Epithelial cell of esophagus (primary cell): ENCODE measurements around the gene HOXB5.

Source experiments
- DNase-seq: peaks from one replicate; pipeline ENCODE4 v3.0.0; 2010; ENCODE audit warnings: low read depth
- H3K4me3 ChIP-seq: 2 replicates; pipeline ENCODE4 v1.5.1; 2011; ENCODE audit warnings: mild to moderate bottlenecking, low read length, control low read depth
- CTCF ChIP-seq: IDR thresholded peaks from 2 replicates; pipeline ENCODE4 v1.5.1; 2011; ENCODE audit warnings: low read depth, mild to moderate bottlenecking, low read length, control low read depth, inconsistent platforms; ENCODE audit not compliant: insufficient read depth; ENCODE audit errors: missing control alignments

The HOXB5 gene

DNA sequence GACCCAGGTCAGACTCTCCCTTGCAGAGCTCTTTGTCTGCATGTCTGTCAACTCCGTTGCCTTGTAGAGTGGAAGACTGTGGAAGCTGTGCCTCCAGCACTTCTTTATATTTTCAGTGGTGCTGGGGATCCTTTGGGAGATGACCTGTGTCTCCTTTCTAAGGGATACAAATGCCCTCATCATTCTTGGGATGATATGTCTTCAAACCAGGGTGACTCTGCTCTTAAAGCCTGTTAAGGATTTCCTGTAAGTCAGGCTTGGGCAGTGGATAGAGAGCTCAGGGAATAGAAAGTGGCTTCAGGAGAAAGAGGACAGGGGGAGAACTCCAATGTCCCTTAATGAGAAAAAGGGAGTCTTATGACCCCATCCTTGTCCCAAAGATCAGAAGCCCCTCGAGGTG is 5.1 kb downstream of the HOXB5 start:
- DNase-seq: no peak
- H3K4me3 ChIP-seq: no peak overlapping the region
- no peak for TF ChIP-seq CTCF

GRCh38 chr17:48588074-48588415 is 5.5 kb downstream of the HOXB5 start:
- TF ChIP-seq CTCF: no peak
- no peak overlapping the region for H3K4me3 ChIP-seq
- DNase-seq: no peak

DNA sequence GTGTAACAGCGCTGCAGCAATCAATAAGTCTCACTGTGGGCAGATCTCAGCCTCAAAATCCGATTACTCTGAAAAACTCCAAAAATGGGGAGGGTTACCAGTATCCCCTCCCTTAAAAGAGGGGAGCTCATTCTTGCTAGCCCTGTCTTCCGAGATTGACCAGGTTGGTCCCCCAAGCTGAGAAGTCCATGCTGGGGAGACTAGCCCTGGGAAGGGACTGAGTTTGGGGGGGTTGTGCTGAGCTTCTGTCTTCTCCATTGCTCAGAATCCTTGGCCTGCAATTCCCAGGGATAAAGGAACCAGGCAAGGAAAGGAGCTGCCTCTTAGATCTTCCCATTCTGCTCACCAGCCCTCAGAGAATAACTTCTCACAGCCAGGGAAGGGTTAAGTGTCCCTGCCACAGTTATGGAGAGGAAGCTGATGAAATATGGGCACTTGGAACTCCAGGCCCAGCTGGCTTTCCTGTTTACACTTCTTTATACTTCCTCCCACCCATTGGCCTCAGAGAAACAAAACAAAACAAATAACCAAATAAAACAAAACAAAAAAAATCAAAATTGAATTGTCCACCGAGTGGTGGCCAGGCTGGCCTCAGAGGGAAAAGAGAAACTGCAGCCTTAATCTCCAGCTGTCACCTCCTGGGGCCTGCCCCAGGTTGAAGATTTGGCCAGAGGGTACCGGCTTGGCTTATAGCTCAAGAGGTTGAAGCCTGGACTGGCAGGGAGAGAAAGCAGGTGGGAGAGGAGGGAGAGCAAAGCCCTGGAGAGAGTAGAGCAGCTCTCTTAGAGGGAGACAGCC is 6.1 kb downstream of the HOXB5 start:
- no peak overlapping the region for H3K4me3 ChIP-seq
- DNase-seq: no peak
- TF ChIP-seq CTCF: no peak

- no peak overlapping the region for H3K4me3 ChIP-seq
- DNase-seq: no peak
- TF ChIP-seq CTCF: no peak
These were observed 7.0 kb downstream of the HOXB5 start for GRCh38 chr17:48586355-48587258.

GRCh38 chr17:48584223-48584741 is 9.3 kb downstream of the HOXB5 start:
- H3K4me3 ChIP-seq: no peak overlapping the region
- TF ChIP-seq CTCF: no peak
- no peak for DNase-seq

- no peak for TF ChIP-seq CTCF
- no peak for DNase-seq
- no peak overlapping the region for H3K4me3 ChIP-seq
These were observed 9.8 kb downstream of the HOXB5 start for GRCh38 chr17:48583708-48584222.
